Upper lobe of left lung (tissue), 4 donors: ENCODE measurements around the gene RPL35.

Experiments used
- EP300 ChIP-seq, 4 donors: sonication (generic); formaldehyde crosslinking; IDR thresholded peaks; one replicate each; pipeline ENCODE4 v1.5.1; 2017; ENCODE audit warnings: antibody characterized with exemption in 4 of 4, control low read depth in 2 of 4
- POLR2AphosphoS5 ChIP-seq, 2 donors: sonication (generic); formaldehyde crosslinking; IDR thresholded peaks; one replicate each; pipeline ENCODE4 v1.5.1; 2017; ENCODE audit warnings: antibody characterized with exemption in 2 of 2
- TF ChIP-seq, protein P1 (sequence below), 6 experiments: fragments of 450-650 bp in 4 of 6; fragments of 200-600 bp in 2 of 6; sonication (generic) in 2 of 6; IDR thresholded peaks; one replicate each; pipeline ENCODE4 v1.5.1; 2016 to 2019; ENCODE audit warnings: antibody characterized with exemption in 6 of 6

DNA sequence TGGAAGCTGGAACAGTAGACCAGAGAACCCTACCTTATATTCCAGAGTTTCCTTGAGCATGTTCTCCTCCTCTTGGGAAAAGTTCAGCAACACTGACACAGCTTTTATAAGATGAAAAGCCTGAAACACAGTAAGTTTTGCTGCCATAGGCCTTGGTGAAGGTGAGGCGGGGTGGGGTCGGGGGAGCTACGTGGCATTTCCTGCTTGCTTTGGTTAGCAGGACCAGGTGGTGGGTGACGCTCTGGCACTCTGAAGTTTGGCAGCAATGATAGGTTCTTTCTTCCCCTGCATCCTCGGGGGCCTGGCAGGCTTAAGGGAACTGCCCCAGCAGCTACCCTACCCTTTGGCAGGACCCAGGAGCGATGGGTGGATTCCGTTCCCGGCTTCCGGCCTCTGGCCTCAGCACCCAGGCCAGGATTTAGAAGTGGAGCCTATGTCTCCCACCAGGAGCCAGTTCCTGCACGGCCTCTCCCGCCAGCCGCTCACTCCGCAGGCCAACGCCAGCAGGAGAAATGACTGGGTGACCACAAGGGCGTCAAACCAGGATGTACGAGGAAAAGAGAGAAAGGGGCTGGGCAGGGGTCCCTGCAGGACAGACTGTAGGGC lies 19.5 kb upstream of the RPL35 start:
- no peak for TF ChIP-seq POLR2AphosphoS5 (IDR thresholded peaks at IDR 0.05)
- TF ChIP-seq, protein P1, sequence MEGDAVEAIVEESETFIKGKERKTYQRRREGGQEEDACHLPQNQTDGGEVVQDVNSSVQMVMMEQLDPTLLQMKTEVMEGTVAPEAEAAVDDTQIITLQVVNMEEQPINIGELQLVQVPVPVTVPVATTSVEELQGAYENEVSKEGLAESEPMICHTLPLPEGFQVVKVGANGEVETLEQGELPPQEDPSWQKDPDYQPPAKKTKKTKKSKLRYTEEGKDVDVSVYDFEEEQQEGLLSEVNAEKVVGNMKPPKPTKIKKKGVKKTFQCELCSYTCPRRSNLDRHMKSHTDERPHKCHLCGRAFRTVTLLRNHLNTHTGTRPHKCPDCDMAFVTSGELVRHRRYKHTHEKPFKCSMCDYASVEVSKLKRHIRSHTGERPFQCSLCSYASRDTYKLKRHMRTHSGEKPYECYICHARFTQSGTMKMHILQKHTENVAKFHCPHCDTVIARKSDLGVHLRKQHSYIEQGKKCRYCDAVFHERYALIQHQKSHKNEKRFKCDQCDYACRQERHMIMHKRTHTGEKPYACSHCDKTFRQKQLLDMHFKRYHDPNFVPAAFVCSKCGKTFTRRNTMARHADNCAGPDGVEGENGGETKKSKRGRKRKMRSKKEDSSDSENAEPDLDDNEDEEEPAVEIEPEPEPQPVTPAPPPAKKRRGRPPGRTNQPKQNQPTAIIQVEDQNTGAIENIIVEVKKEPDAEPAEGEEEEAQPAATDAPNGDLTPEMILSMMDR (IDR thresholded peaks at IDR 0.05) = no peak
- no peak for TF ChIP-seq EP300 (IDR thresholded peaks at IDR 0.05)
